Stimulated activated CD8-positive, alpha-beta memory T cell treated with anti-CD3 and anti-CD28 coated beads, Interleukin-7, amount 100 ng/mL, for 4 hours (primary cell): ENCODE results near the gene PGM1.
"Not testable (repeated sequence)": the region's sequence is repeated elsewhere in the genome, so short reads cannot be mapped to it uniquely, and the experiment has no call there.

ENCODE experiments used
- DNase-seq, 2 donors: peaks; one replicate each; pipeline ENCODE4 v3.0.0-alpha.2; 2020; ENCODE audit warnings: low read depth in 2 of 2

The PGM1 gene

GRCh38 chr1:63593303-63593885, at the start of gene PGM1:
Gene PGM1 (plus strand): TSS chr1:63593411. CDS start chr1:63593489, 78 bp downstream.
- peak; percentile 45 to 71 for DNase-seq

GRCh38 chr1:63545780-63546179, 47.4 kb upstream of the PGM1 start:
- no peak for DNase-seq

- DNase-seq = no peak
Observed at GRCh38 chr1:63547621-63548294, 45.5 kb upstream of the PGM1 start.

- no peak for DNase-seq
Observed at GRCh38 chr1:63548303-63548702, 44.9 kb upstream of the PGM1 start.

- DNase-seq = no peak
Observed at GRCh38 chr1:63548877-63549276, 44.3 kb upstream of the PGM1 start.

DNA sequence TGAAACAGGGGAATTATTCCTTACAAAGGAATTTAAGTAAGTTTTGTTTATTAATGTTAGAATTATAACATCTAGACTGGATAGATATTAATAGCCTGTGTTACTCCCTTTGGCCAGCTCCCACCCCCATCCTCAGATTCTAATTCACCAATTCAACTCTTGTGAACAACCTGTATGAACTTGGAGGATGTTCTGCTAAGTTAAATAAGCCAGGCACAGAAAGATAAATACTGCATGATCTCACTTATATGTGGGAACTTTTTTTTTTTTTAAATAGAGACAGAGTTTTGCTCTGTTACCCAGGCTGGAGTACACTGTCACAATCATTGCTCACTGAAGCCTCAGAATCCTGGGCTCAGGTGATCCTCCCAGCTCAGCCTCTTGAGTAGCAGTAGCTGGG, 37.7 kb upstream of the PGM1 start:
- no peak for DNase-seq

DNA sequence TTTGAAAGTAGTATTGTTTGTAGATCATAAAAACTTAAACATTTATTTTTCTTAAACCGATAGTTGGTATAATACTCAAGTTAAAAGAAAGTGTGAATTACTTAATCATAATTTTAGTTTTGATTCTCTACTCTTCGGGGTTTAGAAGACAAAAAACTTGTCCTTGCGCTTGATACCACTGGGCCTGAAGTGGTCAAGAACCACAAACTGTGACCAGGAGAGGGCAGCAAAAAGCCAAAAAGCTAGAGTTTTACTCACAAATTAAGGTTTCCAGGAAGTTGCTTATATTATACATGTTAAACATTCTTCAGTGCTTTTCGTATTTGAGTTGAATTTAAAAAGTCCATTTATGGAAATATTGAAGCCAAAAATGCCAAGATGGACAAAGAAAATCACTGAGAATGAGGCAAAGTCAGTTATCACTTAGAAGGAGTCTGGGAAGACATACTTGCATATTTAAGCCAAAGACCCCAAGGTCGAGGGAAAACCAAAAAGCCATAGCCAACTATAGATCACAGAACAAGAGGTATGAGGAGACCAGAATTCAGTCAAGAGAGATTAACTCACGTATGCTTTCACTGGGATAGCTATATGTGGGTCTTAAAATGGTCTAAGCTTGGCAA, 35.7 kb upstream of the PGM1 start:
- no peak for DNase-seq

DNA sequence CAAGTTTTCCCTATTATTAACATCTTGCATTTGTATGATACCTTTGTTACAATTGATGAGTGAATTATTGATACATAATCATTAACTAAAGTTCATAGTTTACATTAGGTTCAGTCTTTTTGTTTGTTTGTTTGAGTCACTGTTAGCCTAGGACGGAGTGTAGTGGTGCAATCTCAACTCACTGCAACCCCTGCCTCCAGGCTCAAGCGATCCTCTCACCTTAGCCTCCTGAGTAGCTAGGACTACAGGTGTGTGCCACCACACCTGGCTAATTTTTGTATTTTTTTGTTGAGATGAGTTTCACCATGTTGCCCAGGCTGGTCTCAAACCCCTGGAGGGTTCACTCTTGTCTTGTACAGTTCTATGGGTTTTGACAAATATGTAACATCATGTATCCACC, 33.9 kb upstream of the PGM1 start:
- no peak for DNase-seq

GRCh38 chr1:63563745-63564144, 29.5 kb upstream of the PGM1 start:
- no peak for DNase-seq

- no peak for DNase-seq
Observed at GRCh38 chr1:63569068-63569467, 24.1 kb upstream of the PGM1 start.

- no peak for DNase-seq
Observed at GRCh38 chr1:63569640-63570316, 23.4 kb upstream of the PGM1 start.

DNA sequence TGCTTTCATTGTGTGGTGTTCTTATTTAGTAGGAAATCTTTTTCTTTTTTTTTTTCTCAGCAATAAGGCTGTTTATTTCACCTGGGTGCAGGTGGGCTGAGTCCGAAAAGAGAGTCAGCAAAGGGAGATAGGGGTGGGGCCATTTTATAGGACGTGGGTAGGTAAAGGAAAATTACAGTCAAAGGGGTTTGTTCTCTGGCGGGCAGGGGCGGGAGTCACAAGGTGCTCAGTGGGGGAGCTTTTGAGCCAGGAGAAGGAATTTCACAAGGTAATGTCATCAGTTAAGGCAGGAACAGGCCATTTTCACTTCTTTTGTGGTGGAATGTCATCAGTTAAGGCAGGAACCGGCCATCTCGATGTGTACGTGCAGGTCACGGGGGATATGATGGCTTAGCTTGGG, 20.5 kb upstream of the PGM1 start:
- DNase-seq = not testable (repeated sequence)

GRCh38 chr1:63574203-63574796, 18.9 kb upstream of the PGM1 start:
- not testable (repeated sequence) for DNase-seq

DNA sequence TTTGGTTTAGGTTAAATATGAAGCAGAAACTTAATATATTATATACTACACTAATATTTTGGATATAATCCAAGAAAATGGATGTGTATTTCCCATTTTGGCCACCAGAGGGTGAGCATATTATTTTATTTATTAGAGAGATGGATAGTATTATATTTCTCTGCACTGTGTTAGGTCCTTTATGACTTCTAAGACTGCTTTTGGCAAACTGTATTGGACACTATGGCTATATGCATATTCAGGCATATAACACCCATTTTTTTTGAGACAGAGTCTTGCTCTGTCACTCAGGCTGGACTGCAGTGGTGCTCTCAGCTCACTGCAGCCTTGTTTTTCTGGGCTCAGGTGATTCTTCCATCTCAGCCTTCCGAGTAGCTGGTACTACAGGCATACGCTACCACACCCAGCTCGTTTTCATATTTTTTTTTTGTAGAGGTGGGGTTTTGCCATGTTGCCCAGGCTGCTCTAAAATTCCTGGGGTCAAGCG, 17.8 kb upstream of the PGM1 start:
- DNase-seq = no peak

- DNase-seq = not testable (repeated sequence)
Observed at GRCh38 chr1:63586326-63586725, 6.9 kb upstream of the PGM1 start.

DNA sequence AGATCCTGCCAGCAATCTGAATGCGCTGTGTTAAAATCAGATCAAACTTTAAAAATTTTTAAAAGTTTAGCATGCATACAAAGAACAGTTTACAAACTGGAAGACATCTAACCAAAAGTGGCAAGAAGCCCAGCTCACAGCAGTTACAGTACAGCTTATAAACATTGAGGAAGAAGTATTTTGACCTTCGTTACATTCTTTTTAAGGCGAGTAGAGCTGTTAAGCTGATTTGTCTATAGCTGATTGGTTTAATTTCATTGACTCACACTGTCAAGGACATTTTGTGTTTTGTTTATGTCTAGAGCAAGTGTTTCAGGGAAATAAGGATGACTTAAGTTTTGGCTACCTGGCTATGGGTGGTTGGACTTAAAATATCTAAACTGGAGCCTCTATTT, 3.0 kb upstream of the PGM1 start:
- no peak for DNase-seq

- no peak for DNase-seq
Observed at GRCh38 chr1:63592536-63593302, 492 bp upstream of the PGM1 start.

DNA sequence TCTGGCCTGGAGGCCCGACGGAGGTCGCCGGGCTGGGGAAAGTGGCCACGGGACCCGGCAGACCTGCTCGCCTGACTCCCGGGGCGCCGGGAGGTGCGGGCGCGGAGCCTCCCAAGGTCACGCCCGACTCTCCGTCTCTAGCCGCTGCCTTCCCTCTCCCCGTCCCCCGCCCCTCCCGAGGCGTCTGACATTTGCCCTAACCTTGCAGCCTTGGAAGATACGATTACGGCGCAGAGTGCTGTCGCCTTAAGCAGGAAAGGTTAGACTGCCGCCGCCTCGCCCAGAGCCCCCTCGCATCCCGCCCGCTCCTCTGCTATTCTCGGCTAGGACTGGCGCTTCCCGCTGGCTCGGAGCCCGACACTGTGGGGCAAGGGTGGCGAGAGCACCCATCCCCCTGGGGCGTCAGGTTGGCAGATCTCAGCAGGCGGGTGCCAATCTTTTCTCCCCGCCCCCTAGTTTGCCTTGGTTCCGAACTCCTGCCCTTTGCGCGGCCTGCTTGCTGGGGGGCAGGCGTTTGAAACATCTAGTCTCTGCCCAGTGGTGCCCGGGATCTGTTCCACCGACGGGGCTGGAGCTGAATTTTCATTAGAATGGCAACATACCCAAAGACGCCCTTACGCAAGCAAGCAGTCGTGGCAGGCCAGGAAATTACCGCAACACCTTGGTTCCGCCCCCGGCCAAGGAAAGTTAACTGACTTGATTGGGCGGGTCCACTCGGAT, 835 bp downstream of the PGM1 start:
- peak; percentile 57 to 64 for DNase-seq

DNA sequence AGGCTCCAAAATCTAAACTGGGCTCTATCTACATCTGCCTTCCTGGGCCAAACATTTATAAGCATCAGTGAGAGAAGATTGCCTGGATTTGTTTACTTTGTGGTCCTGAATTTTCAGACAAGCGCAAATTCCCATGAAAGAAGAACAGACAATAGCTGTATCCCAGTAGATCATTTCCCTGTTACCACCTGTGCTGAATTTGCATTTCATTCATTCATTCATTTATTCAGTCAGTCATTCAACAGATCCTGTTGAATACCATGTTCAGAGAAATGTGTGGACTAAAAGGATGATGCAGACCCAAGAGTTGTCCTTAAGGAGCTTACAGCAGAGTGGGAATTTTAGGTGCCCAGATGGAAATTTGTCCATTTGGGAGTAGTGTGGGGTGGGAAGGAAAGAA, 2.2 kb downstream of the PGM1 start:
- DNase-seq = no peak

- DNase-seq = no peak
Observed at GRCh38 chr1:63599799-63600198, 6.6 kb downstream of the PGM1 start.

GRCh38 chr1:63600248-63600647, 7.0 kb downstream of the PGM1 start:
- no peak for DNase-seq
